ENCODE measurements around the gene CALR.
"Not testable (repeated sequence)": the region's sequence is repeated elsewhere in the genome, so short reads cannot be mapped to it uniquely, and the experiment has no call there.

Gene CALR

DNA sequence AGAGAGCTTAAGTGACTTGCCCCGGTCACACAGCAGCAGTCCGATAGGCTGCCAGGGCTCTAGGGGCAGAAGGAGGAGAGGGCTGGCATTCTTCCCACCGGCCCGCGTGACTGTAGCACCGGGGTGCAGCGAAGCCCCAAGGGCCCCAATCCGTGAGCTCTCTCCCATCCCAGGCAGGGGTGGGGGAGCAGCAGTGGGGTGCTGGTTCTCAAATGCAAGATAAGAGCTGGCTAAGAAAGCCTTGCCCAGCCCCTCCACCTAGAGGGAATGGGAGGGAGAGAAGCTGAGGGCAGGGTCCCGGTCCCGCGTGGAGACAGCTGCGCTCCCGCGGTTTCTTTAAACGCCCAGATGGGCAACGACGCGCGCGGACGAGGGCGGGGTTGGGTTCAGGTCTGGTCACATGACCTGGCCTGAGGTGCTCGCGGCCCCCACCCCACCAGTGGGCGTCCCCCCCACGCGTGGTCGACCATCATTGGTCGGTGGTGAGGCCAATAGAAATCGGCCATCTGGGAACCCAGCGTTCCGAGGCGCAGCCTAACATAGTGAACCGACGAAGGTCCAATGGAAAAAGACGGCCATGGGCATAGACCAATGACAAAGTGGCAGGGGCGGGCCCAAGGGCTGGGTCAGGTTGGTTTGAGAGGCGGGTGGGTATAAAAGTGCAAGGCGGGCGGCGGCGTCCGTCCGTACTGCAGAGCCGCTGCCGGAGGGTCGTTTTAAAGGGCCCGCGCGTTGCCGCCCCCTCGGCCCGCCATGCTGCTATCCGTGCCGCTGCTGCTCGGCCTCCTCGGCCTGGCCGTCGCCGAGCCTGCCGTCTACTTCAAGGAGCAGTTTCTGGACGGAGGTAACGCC is at the start of gene CALR:
TSS of gene CALR (plus strand) at position 683 of the 852 bp plus-strand sequence. CDS start at position 754, 71 bp downstream.
- peak within 1 kb of the TSS; percentile 96 for H3K27ac Mint-ChIP-seq
- no peaks in the 10 kb centered on the region for H3K9me3 Mint-ChIP-seq
- H3K36me3 Mint-ChIP-seq (ENCODE audit: low read depth): peaks cover 53% of the 10 kb centered on the region
- peak within 1 kb of the TSS; percentile 98 for H3K4me3 Mint-ChIP-seq
- DNase-seq: peak; percentile 99
- peaks cover 70% of the 10 kb centered on the region for H3K4me1 Mint-ChIP-seq (ENCODE audit: low read depth)
- H3K27me3 Mint-ChIP-seq: no peaks in the 10 kb centered on the region

DNA sequence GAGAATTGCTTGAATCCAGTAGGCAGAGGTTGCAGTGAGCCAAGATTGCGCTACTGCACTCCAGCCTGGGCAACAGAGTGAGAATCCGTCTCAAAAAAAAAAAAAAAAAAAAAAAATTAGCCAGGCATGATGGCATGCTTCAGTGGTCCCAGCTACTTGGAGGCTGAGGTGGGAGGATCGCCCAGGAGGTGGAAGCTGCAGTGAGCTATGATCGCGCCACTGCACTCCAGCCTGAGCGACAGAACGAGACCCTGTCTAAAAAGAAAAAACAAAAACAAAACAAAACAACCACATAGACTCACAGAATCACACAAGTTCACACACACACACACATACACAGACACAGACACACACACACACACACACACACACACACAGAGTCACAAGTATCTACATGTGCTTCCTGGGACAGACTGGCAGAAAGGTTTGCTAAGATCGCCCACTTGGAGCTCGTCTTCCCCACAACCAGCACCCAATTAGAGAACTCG is 48.1 kb upstream of the CALR start:
- Mint-ChIP-seq H3K4me3 (peak overlapping the region; percentile 99), H3K36me3 (ENCODE audit: low read depth) (peaks cover 35% of the 10 kb centered on the region), H3K4me1 (ENCODE audit: low read depth) (peaks cover 29% of the 10 kb centered on the region), H3K27ac (peak overlapping the region; percentile 97)
- H3K9me3 Mint-ChIP-seq, H3K27me3 Mint-ChIP-seq, DNase-seq: not testable (repeated sequence)

DNA sequence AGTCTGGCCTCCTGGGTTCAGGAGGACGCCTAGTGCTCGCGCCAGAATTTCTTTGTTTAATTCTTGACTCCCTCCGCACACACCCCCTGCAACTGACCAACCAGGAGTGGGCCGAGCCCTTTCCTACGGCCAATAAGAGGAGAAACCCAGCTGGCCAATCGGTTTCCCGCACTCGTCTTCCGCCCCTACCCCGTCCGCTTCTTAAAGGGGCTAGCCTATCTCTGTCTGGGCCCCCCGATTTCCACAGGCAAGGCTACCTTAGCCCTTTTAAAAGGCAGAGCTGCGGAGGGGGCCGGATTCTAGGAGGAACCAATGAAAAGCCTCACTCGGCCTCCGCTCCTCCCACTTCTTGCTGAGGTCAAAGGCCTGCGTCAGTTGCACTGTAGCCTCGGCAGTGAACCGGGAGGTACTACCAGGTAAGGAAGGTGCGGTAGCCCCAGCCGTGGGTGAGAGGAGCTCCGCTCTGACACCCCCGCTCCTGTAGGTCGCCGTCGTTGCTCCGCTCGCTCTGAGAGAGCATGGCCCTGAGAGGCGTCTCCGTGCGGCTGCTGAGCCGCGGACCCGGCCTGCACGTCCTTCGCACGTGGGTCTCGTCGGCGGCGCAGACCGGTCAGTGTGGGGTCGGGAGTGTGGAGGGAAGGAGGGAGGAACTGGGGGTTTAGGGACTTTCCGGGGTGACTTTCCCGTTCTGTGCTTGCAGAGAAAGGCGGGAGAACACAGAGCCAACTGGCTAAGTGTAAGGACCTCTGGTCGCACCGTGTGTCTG is 47.4 kb upstream of the CALR start, which contains the start of gene GCDH:
TSS of gene GCDH (plus strand) at position 374 of the 766 bp plus-strand sequence. CDS start at position 519, 145 bp downstream.
- H3K27ac Mint-ChIP-seq: peak within 1 kb of the TSS; percentile 97
- H3K4me1 Mint-ChIP-seq (ENCODE audit: low read depth): peaks cover 28% of the 10 kb centered on the region
- peak; percentile 94 for DNase-seq
- H3K36me3 Mint-ChIP-seq (ENCODE audit: low read depth): peaks cover 41% of the 10 kb centered on the region
- no peaks in the 10 kb centered on the region for H3K9me3 Mint-ChIP-seq
- H3K4me3 Mint-ChIP-seq: peak within 1 kb of the TSS; percentile 99
- H3K27me3 Mint-ChIP-seq: no peaks in the 10 kb centered on the region

DNA sequence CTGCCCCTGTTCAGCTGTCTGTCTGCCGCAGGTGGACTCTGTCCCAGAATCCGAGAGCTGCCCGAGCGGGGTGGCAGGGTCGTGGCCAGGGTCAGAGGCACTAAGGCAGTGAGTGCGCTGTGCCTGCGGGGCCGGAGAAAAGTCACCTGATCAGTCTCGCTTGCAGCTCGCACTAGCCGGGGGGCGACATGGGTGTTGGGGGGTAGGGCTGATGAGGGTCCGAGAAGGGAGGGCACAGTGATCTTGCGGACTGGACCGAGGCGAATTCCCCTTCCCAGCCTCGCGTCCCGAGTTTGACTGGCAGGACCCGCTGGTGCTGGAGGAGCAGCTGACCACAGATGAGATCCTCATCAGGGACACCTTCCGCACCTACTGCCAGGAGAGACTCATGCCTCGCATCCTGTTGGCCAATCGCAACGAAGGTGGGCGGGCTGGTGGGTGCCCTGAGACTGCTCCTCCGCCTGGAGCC is 46.8 kb upstream of the CALR start:
- Mint-ChIP-seq H3K27ac (peak overlapping the region; percentile 97), H3K27me3 (no peaks in the 10 kb centered on the region), H3K4me1 (ENCODE audit: low read depth) (peaks cover 25% of the 10 kb centered on the region), H3K36me3 (ENCODE audit: low read depth) (peaks cover 47% of the 10 kb centered on the region), H3K4me3 (peak overlapping the region; percentile 99), H3K9me3 (no peaks in the 10 kb centered on the region)
- no peak for DNase-seq

DNA sequence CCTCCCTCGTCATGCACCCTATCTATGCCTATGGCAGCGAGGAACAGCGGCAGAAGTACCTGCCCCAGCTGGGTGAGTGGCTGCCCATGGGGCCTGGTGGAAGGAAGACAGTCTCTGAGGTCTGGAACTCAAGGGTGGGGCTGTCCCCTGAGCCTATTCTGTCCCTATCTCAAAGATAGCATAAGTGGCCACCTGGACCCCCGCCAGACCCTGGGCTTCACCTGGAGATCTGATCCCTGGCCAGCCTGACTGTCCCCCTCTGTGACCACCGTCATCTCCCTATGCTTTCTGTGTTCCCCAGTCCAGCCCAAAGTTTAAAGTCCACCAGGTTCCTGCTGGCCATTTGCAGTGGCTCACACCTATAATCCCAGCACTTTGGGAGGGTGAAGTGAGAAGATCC is 44.8 kb upstream of the CALR start:
- no peaks in the 10 kb centered on the region for H3K9me3 Mint-ChIP-seq
- H3K4me3 Mint-ChIP-seq: no peak overlapping the region
- H3K27me3 Mint-ChIP-seq: no peaks in the 10 kb centered on the region
- peaks cover 25% of the 10 kb centered on the region for H3K4me1 Mint-ChIP-seq (ENCODE audit: low read depth)
- DNase-seq: no peak
- peaks cover 67% of the 10 kb centered on the region for H3K36me3 Mint-ChIP-seq (ENCODE audit: low read depth)
- peak overlapping the region; percentile 13 for H3K27ac Mint-ChIP-seq

DNA sequence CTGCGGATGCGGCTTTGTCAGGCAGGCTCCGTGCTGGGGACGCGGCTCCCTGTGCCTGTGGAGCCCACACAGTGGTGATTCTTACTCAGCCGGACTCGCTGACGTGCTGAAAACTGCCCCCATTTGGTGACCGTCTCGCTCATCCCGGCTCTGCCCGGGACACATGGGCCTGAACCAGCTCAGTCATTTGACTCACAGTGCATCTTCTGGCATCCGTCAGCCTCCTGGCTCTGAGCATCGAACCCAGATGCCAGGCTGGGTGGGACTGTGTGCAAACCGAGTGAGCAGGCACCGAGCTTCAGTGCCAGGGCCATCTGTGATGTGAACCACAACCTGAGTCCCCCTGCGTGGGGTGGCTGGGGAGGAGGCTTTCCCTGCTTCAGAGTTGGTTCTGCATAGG is 41.9 kb upstream of the CALR start:
- Mint-ChIP-seq H3K36me3 (ENCODE audit: low read depth) (peaks cover 82% of the 10 kb centered on the region), H3K4me1 (ENCODE audit: low read depth) (peaks cover 25% of the 10 kb centered on the region), H3K27me3 (no peaks in the 10 kb centered on the region), H3K9me3 (no peaks in the 10 kb centered on the region), H3K27ac (no peak overlapping the region), H3K4me3 (no peak overlapping the region)
- no peak for DNase-seq

DNA sequence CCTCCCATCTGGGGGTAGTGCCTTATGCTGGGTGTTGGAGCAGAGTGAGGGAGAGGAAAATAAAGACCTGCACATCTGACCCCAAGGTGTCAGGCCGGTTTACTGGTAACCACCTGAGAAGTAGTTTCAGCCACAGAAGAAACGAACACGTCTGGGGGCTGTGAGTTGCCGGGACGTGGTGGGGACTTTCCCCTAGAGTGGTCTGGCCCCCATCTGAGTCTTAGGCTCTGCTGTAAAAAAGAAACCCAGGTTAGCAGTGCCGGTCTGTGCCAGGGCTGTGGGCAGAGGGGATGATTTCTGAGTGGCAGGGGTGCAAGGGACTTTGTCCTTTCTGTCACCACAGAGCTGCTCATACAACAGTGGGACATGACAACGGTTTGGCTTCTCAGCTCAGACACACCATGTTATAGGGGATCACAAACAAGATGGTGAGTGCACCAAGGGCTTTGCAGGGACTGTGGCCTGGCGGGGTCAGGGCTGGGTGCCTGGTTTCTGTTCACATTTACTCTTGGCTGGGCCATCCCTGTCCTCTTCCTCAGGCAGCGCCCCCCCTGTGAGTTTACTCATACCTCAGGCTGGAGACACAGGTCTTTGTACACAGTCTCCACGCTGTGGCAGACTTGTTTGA is 38.4 kb upstream of the CALR start:
- Mint-ChIP-seq H3K9me3 (no peaks in the 10 kb centered on the region), H3K36me3 (ENCODE audit: low read depth) (peaks cover 70% of the 10 kb centered on the region), H3K27me3 (no peaks in the 10 kb centered on the region), H3K4me1 (ENCODE audit: low read depth) (peaks cover 13% of the 10 kb centered on the region), H3K27ac (peak overlapping the region; percentile 80), H3K4me3 (no peak overlapping the region)
- DNase-seq: no peak

DNA sequence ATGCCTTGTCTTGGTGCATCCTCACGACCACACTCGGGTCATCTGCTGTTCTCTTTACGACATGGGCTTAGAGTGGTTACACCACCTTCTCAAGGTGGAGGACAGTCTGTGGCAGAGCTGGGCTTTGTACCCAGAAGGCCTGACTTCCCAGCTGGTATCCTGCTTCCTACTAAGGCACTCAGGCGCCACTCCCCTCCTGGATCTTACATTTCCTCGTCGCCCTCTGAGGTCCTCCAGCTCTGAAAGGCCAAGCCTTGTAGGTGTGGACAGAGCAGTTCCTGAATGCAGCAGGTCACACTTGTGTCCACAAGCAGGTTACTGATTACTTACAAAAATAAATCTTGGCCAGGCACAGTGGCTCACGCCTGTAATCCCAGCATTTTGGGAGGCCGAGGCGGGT is 31.2 kb upstream of the CALR start:
- peaks cover 22% of the 10 kb centered on the region for H3K36me3 Mint-ChIP-seq (ENCODE audit: low read depth)
- no peak for DNase-seq
- peaks cover 1% of the 10 kb centered on the region for H3K4me1 Mint-ChIP-seq (ENCODE audit: low read depth)
- no peak overlapping the region for H3K27ac Mint-ChIP-seq
- H3K4me3 Mint-ChIP-seq: no peak overlapping the region
- no peaks in the 10 kb centered on the region for H3K9me3 Mint-ChIP-seq
- no peaks in the 10 kb centered on the region for H3K27me3 Mint-ChIP-seq

DNA sequence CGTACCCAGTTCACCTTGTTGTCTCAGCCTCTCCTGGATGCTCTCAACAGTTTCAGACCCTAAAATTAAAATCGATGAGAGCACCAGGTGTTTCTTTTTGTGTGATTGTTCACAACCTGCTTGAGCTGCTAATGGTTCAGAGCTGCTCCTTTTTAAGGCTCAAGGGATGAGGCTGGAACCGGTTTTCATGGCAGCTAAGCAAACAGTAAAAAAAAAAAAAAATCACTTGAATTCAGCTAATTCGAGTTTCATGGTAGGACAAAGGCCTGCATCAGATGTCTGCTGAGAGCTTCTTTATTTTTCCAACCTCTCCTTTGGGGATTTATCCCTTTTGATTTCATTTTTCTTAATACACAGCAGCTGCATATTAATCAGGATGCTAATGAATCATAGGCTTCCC is 25.8 kb upstream of the CALR start:
- Mint-ChIP-seq H3K9me3 (no peaks in the 10 kb centered on the region), H3K27me3 (no peaks in the 10 kb centered on the region), H3K4me1 (ENCODE audit: low read depth) (peaks cover 20% of the 10 kb centered on the region), H3K36me3 (ENCODE audit: low read depth) (no peaks in the 10 kb centered on the region), H3K27ac (no peak overlapping the region), H3K4me3 (no peak overlapping the region)
- no peak for DNase-seq

DNA sequence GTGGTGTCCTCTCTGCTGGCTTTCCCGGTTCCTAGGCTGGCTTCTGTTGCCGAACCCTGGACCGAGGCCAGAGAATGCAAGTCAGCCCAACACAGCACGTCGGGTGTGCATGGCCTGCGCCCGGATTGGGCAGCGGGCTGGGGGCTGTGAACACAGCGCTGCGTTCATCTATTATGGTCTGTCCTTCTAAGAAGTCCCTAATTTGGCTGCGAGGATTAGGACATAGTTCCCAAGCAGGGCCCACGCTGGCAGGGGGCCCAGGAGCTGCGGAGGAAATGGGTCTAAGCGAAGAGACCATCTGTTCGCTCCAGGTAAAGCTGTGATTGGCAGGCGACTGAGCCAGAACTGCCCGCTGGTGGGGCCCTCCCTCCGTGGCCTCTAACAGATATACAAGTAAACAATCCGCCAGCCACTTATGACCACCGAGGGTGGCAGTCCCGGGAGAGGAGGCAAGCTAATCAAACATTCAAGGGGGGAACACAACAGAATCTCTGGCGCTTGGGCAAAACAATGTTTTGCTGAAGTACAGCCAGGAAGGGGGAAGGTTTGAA is 25.3 kb upstream of the CALR start:
- Mint-ChIP-seq H3K9me3 (no peaks in the 10 kb centered on the region), H3K4me3 (no peak overlapping the region), H3K36me3 (ENCODE audit: low read depth) (no peaks in the 10 kb centered on the region), H3K27me3 (no peaks in the 10 kb centered on the region), H3K4me1 (ENCODE audit: low read depth) (peaks cover 20% of the 10 kb centered on the region), H3K27ac (no peak overlapping the region)
- DNase-seq: no peak

DNA sequence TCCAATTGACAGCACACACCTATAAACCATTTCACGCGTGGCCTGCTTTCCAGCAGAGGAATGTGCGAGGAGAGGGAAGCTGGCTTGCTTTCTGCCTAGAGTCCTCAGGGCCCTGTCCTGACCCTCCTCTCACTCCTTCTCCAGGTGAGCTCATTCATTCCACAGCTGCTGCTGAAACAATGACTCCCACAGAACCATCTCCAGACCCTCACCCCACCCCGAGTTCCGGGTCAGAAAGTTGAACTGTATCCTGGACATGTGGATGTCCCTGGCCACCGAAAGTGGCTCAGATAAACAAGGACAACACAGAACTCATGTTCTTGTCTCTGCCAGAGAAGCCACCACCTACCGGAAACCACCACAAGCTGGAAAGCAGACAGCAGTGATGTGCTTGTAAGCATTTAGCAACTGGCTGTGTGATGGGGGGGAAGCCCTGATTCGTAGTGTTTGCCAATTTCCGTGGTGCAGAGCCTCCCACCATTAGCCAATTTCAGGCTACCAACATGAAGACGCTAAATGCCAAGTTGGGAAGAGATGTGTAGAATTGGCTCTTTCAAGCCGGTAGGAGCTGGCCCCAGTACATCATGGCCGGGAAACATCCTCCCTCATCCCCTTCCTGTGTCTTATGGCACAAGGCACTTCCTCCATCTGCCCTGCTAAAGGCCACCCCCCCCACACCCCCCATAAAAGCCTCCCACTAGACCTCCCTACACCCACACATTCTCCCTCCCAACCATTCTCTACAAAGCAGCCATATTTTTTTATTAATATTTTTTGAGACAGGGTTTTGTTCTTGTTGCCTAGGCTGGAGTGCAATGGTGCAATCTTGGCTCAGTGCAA is 24.3 kb upstream of the CALR start:
- H3K9me3 Mint-ChIP-seq: peaks cover 2% of the 10 kb centered on the region
- H3K4me1 Mint-ChIP-seq (ENCODE audit: low read depth): peaks cover 26% of the 10 kb centered on the region
- peak overlapping the region; percentile 15 for H3K4me3 Mint-ChIP-seq
- H3K27ac Mint-ChIP-seq: peak overlapping the region; percentile 87
- no peaks in the 10 kb centered on the region for H3K27me3 Mint-ChIP-seq
- H3K36me3 Mint-ChIP-seq (ENCODE audit: low read depth): no peaks in the 10 kb centered on the region
- peak; percentile 60 for DNase-seq

DNA sequence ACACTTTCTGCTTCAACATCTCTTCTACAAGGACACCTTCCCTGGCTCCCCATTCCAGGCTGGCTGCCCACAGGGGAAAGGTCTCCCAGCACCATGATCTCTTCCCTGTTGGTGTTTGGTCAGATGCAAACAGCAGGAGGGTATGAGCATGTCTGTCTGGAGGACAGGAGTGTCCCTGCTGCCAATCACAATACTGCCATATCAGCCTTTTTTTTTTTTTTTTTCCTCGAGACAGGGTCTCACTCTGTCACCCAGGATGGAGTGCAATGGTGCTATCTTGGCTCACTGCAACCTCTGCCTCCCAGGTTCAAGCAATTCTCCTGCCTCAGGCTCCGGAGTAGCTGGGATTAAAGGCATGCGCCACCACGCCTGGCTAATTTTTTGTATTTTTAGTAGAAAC is 22.5 kb upstream of the CALR start:
- H3K36me3 Mint-ChIP-seq (ENCODE audit: low read depth); H3K4me3 Mint-ChIP-seq; H3K27ac Mint-ChIP-seq; DNase-seq; H3K9me3 Mint-ChIP-seq; H3K27me3 Mint-ChIP-seq: not testable (repeated sequence)
- peaks cover 35% of the 10 kb centered on the region for H3K4me1 Mint-ChIP-seq (ENCODE audit: low read depth)

DNA sequence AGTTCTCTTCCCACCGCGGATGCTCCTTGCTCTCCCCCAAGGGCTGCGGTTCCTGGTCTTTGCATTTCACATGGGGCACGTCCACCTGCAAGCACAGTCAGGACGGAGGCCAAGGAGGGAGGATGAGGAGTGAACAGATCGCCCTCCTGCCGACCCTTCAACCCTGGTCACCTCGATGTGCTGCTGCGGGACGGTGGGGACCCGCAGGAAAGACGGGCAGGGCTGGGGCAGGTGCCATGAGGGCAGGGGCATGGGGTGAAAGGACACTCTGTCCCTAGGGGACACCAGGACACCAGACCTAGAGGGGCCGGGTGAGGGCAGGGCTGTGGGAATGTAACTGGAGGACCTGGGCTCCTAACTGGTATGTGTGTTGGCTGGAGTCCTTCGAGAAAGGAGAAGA is 20.2 kb upstream of the CALR start:
- Mint-ChIP-seq H3K27me3 (no peaks in the 10 kb centered on the region), H3K9me3 (peaks cover 2% of the 10 kb centered on the region), H3K36me3 (ENCODE audit: low read depth) (peaks cover 28% of the 10 kb centered on the region), H3K4me1 (ENCODE audit: low read depth) (peaks cover 33% of the 10 kb centered on the region), H3K4me3 (peak overlapping the region; percentile 51), H3K27ac (peak overlapping the region; percentile 95)
- DNase-seq: no peak
